ENCODE data around the gene AIFM2. TPM values are rescaled to one million over a fixed set of nuclear protein-coding genes. Genes with fewer than 3 reads are reported as not detected.

AIFM2 gene
- polyA plus RNA-seq, 1 of the 3 experiments (the other 2 are of a cell fraction) = 9.5 TPM

DNA sequence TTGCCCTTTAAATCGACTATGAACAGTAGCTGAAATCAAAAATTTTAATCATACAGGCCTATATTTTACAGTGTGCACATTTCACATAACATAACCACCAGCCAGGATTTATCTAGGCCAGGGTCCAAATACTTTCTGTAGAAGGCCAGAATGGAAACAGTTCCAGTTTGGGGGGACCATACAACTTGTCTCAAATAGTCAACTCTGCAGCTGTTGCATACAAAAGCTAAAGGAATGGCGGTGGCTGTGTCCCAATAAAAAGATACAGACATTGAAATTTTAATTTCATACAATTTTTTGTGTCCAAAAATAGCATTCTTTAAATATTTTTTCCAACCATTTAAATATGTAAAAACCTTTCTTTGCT, 14.6 kb upstream of the AIFM2 start (continued):
- no peak for TF ChIP-seq USF1 (IDR thresholded peaks at IDR 0.05; ENCODE audit: borderline replicate concordance, low read depth)
- no peak for TF ChIP-seq EP300 (IDR thresholded peaks at IDR 0.05; ENCODE audit: borderline replicate concordance in 1 of 2, low read depth in 1 of 2, low read length in 1 of 2)
- no peak for TF ChIP-seq TCF12 (IDR thresholded peaks at IDR 0.05)
- no peak for TF ChIP-seq RFX5 (IDR thresholded peaks at IDR 0.05; ENCODE audit: low read length)
- TF ChIP-seq EZH2phosphoT487 (IDR thresholded peaks at IDR 0.05; ENCODE audit: borderline replicate concordance, low read depth) = no peak
- no peak for TF ChIP-seq ELF1 (IDR thresholded peaks at IDR 0.05)
- no peak for TF ChIP-seq GABPA (IDR thresholded peaks at IDR 0.05; ENCODE audit: low read depth)
- TF ChIP-seq NRF1 (IDR thresholded peaks at IDR 0.05; ENCODE audit: low read depth, low read length) = no peak
- TF ChIP-seq IRF3 (IDR thresholded peaks at IDR 0.05; ENCODE audit: low read depth, low read length) = no peak

DNA sequence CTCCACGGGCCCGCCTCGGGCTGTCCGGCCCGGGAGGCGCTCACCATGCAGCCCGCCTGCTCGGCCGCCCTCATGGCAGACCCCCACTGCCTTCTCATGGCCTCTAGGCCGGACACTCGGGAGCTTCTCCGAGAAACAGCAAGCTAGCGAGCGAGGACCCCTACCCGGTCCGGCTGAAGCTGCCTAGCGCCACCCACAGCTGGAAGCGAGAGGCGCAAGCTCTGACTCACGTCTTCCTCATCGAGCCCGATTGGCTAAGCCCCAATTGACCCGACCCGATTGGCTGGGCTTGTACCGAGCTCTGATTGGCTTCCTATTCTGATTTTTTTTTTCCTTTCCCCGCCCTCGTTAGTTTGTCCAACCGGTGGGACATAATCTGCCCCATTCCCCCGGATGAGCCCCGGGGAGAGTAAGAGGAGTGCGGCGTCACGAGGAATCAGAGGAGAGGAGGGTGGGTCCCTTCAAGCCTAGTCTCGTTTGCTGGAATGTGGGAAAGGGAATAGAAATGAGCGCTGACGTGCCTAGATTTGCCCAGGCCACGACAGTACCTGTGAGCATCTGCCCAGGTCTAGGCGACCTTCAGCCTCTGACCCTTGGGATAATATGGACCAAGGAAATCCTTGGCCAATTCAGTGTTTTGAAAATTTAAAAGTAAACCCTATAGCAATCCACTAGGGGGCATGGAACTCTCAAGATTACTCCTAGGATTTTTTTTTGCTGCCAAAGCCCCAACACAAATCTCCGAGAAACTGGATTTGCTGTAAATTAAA, 14.0 kb upstream of the AIFM2 start, which contains the start of gene TYSND1:
Gene TYSND1, minus strand, starts transcription at position 212 of the 770 bp plus-strand sequence. Its CDS starts 114 bp downstream, at position 98.
- Histone ChIP-seq H3K4me1 (ENCODE audit: control insufficient read depth in 1 of 2, insufficient read depth in 2 of 2, low read depth in 1 of 2, low read length in 1 of 2) (peaks cover 5 to 27% of the 10 kb centered on the region in 2 experiments; a peak in 3 of 4 replicates), H3K9ac (peak within 1 kb of the TSS; percentile 78; the same call in 1 of the 2 replicates), H3K27me3 (ENCODE audit: insufficient read depth) (no peaks in the 10 kb centered on the region), H3K4me2 (peak within 1 kb of the TSS; percentile 82), H3K27ac (ENCODE audit: low read depth in 2 of 2, low read length in 1 of 2) (peak within 1 kb of the TSS; percentile 91 to 92), H3K4me3 (ENCODE audit: low read depth in 2 of 2, low read length in 1 of 2) (peak within 1 kb of the TSS; percentile 68 to 71), H3K9me3 (no peaks in the 10 kb centered on the region), H3F3A (replicated peaks; ENCODE audit: insufficient read depth) (peaks cover 37% of the 10 kb centered on the region), H3K79me2 (ENCODE audit: insufficient read depth) (peaks cover 56% of the 10 kb centered on the region; the same call in 1 of the 2 replicates), H3K9me2 (no peaks in the 10 kb centered on the region), H3K36me3 (replicated peaks in 1 of 2; ENCODE audit: control insufficient read depth in 1 of 2, insufficient read depth in 2 of 2, low read length in 1 of 2) (peaks cover 18 to 26% of the 10 kb centered on the region in 2 experiments), H4K20me1 (ENCODE audit: insufficient read depth) (no peaks in the 10 kb centered on the region), H2AFZ (ENCODE audit: low read depth) (0 out of 2 replicates have a peak within 1 kb of the TSS, but pooled peaks have one; percentile 61)
- CTCF ChIA-PET = interaction anchor here (0.6 to 10.8 kb wide), 52 partner anchors 8 to 1304 kb away, joined by 3 to 157 read pairs (median 4); partner anchors contain the start of genes AIFM2 and MACROH2A2
- POLR2A ChIA-PET = interaction anchor here (0.6 to 1.5 kb wide), 10 partner anchors 11 to 1191 kb away, joined by 3 to 10 read pairs (median 4); partner anchors contain the start of genes DDX21 and SAR1A
- DNase-seq = peak; percentile 96
- WGBS (ENCODE audit: low lambda C conversion rate) = 4% methylated on average over 21 of the region's 39 CpGs
- TF ChIP-seq FOXJ3 (CRISPR knock-in tag; IDR thresholded peaks at IDR 0.05) (0 out of 2 replicates have a peak, but pooled peaks have one; percentile 17), FOSL2 (IDR thresholded peaks at IDR 0.05; ENCODE audit: borderline replicate concordance, low read depth) (peak; percentile 67; the same call in 1 of the 2 replicates), EZH2phosphoT487 (IDR thresholded peaks at IDR 0.05; ENCODE audit: borderline replicate concordance, low read depth) (no peak), NFIC (IDR thresholded peaks at IDR 0.05; ENCODE audit: borderline replicate concordance) (no peak; the same call in 1 of the 2 replicates), RAD21 (IDR thresholded peaks at IDR 0.05; ENCODE audit: low read length) (peak; percentile 73), CHD2 (IDR thresholded peaks at IDR 0.05; ENCODE audit: low read length, partially characterized antibody) (peak; percentile 67), JUND (IDR thresholded peaks at IDR 0.05) (peak; percentile 25; the same call in 1 of the 2 replicates), SMC3 (IDR thresholded peaks at IDR 0.05; ENCODE audit: low read depth, low read length) (peak; percentile 42; the same call in 1 of the 2 replicates), EP300 (IDR thresholded peaks at IDR 0.05; ENCODE audit: borderline replicate concordance in 1 of 2, low read depth in 1 of 2, low read length in 1 of 2) (no peak; a peak in 1 of 4 replicates), TCF12 (IDR thresholded peaks at IDR 0.05) (no peak), RXRA (IDR thresholded peaks at IDR 0.05; ENCODE audit: borderline replicate concordance, low read depth) (no peak), MXI1 (IDR thresholded peaks at IDR 0.05; ENCODE audit: low read depth, low read length) (no peak; the same call in 1 of the 2 replicates), SIN3A (IDR thresholded peaks at IDR 0.05; ENCODE audit: borderline replicate concordance, low read depth, low read length) (peak; percentile 25; the same call in 1 of the 2 replicates), TAF1 (IDR thresholded peaks at IDR 0.05; ENCODE audit: borderline replicate concordance, low read depth, low read length) (peak; percentile 69; the same call in 1 of the 2 replicates), GABPA (IDR thresholded peaks at IDR 0.05; ENCODE audit: low read depth) (no peak), CTCF (IDR thresholded peaks at IDR 0.05) (peak; percentile 60), POLR2AphosphoS5 (IDR thresholded peaks at IDR 0.05; ENCODE audit: low read depth, low read length) (peak; percentile 92), RFX5 (IDR thresholded peaks at IDR 0.05; ENCODE audit: low read length) (peak; percentile 89), RCOR1 (IDR thresholded peaks at IDR 0.05; ENCODE audit: low read length) (no peak)
- TF ChIP-seq, protein P1, sequence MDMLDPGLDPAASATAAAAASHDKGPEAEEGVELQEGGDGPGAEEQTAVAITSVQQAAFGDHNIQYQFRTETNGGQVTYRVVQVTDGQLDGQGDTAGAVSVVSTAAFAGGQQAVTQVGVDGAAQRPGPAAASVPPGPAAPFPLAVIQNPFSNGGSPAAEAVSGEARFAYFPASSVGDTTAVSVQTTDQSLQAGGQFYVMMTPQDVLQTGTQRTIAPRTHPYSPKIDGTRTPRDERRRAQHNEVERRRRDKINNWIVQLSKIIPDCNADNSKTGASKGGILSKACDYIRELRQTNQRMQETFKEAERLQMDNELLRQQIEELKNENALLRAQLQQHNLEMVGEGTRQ (IDR thresholded peaks at IDR 0.05; ENCODE audit: borderline replicate concordance, low read depth, low read length) = no peak
